ENCODE measurements around the gene PMFBP1. TPM values are rescaled to one million over a fixed set of nuclear protein-coding genes. Genes with fewer than 3 reads are reported as not detected.

PMFBP1 gene
- polyA plus RNA-seq, 1 of the 3 experiments (the other 2 are of a cell fraction), result 0.16 TPM

DNA sequence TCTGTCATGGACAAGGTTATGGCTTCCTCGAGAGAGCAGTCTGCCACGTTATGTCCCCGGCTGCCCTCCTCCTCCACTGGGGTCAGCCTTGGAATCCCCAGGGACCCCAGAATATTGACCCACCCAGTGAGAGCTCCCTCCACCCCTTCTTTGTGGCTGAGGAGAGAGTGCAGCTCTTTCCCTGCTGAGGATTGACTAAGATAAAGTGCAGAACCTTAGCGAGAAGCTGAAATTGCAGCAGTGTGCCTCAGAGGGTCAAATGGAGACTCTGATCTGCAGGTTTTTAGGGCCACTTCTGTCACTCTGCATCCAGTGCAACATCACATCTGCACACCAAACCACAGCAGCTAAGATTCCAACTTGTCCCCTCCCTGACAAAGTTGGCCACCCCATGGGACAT, 25.6 kb upstream of the PMFBP1 start:
- no peak for DNase-seq
- peak overlapping the region; percentile 41 to 100; a peak in 3 of 4 replicates for H3K27ac ChIP-seq (ENCODE audit: low read depth in 2 of 2, low read length in 1 of 2)
- H3K9me2 ChIP-seq, result no peaks in the 10 kb centered on the region
- no peaks in the 10 kb centered on the region for H3K27me3 ChIP-seq (ENCODE audit: insufficient read depth)
- 50% methylated on average over 1 of the region's 4 CpGs for WGBS (ENCODE audit: low lambda C conversion rate)
- peak overlapping the region; percentile 52; the same call in 1 of the 2 replicates for H2AFZ ChIP-seq (ENCODE audit: low read depth)
- no peaks in the 10 kb centered on the region for H3K36me3 ChIP-seq (replicated peaks in 1 of 2; ENCODE audit: control insufficient read depth in 1 of 2, insufficient read depth in 2 of 2, low read length in 1 of 2)
- H3K9ac ChIP-seq, result no peak overlapping the region
- H4K20me1 ChIP-seq (ENCODE audit: insufficient read depth), result no peaks in the 10 kb centered on the region
- H3K4me3 ChIP-seq (ENCODE audit: low read depth in 2 of 2, low read length in 1 of 2), result no peak overlapping the region
- POLR2A ChIA-PET, result interaction anchor here (0.8 to 3.6 kb wide), 7 partner anchors 13 to 975 kb away, joined by 3 to 26 read pairs (median 5); partner anchors contain the start of genes DHX38 and TXNL4B
- H3K79me2 ChIP-seq (ENCODE audit: insufficient read depth), result no peaks in the 10 kb centered on the region
- peak overlapping the region; percentile 49; the same call in 1 of the 2 replicates for H3K4me2 ChIP-seq
- CTCF ChIA-PET, result interaction anchor here (0.6 to 5.0 kb wide), 8 partner anchors 17 to 723 kb away, joined by 3 to 32 read pairs (median 4); no protein-coding TSS in a partner anchor
- H3K9me3 ChIP-seq, result no peaks in the 10 kb centered on the region
- H3F3A ChIP-seq (replicated peaks; ENCODE audit: insufficient read depth), result no peaks in the 10 kb centered on the region
- peaks cover 4 to 45% of the 10 kb centered on the region in 2 experiments; a peak in 3 of 4 replicates for H3K4me1 ChIP-seq (ENCODE audit: control insufficient read depth in 1 of 2, insufficient read depth in 2 of 2, low read depth in 1 of 2, low read length in 1 of 2)
- TF ChIP-seq PBX3 (IDR thresholded peaks at IDR 0.05) (no peak), CHD2 (IDR thresholded peaks at IDR 0.05; ENCODE audit: low read length, partially characterized antibody) (no peak), GATA2 (CRISPR knock-in tag; IDR thresholded peaks at IDR 0.05) (no peak), RXRA (IDR thresholded peaks at IDR 0.05; ENCODE audit: borderline replicate concordance, low read depth) (no peak), SIN3A (IDR thresholded peaks at IDR 0.05; ENCODE audit: borderline replicate concordance, low read depth, low read length) (no peak), REST (IDR thresholded peaks at IDR 0.05; ENCODE audit: low read depth, low read length) (no peak), FOXM1 (IDR thresholded peaks at IDR 0.05; ENCODE audit: low read depth) (no peak), EP300 (IDR thresholded peaks at IDR 0.05; ENCODE audit: borderline replicate concordance in 1 of 2, low read depth in 1 of 2, low read length in 1 of 2) (no peak), GABPA (IDR thresholded peaks at IDR 0.05; ENCODE audit: low read depth) (no peak), POLR2AphosphoS5 (IDR thresholded peaks at IDR 0.05; ENCODE audit: low read depth, low read length) (no peak), EZH2phosphoT487 (IDR thresholded peaks at IDR 0.05; ENCODE audit: borderline replicate concordance, low read depth) (no peak), RFX5 (IDR thresholded peaks at IDR 0.05; ENCODE audit: low read length) (no peak), FOXJ3 (CRISPR knock-in tag; IDR thresholded peaks at IDR 0.05) (no peak), ELF1 (IDR thresholded peaks at IDR 0.05) (no peak), CTCF (IDR thresholded peaks at IDR 0.05) (no peak), TCF12 (IDR thresholded peaks at IDR 0.05) (no peak), SMC3 (IDR thresholded peaks at IDR 0.05; ENCODE audit: low read depth, low read length) (no peak), TEAD4 (IDR thresholded peaks at IDR 0.05; ENCODE audit: borderline replicate concordance, insufficient read depth) (no peak)
